22Rv1 (cell line): ENCODE data around the gene PNPLA6.

ENCODE experiments used
- CTCF ChIP-seq: fragments of 450-650 bp; IDR thresholded peaks from 2 replicates; pipeline ENCODE4 v1.5.1; 2017; ENCODE audit warnings: mild to moderate bottlenecking
- ZFX ChIP-seq: fragments of 450-650 bp; IDR thresholded peaks from 2 replicates; pipeline ENCODE4 v1.6.1; 2017; ENCODE audit warnings: antibody characterized with exemption, borderline replicate concordance

GRCh38 chr19:7565332-7565731, 29.8 kb downstream of the PNPLA6 start:
- TF ChIP-seq CTCF: no peak
- no peak for TF ChIP-seq ZFX
